RWPE2 (cell line): ENCODE measurements around the gene C11orf86.
A peak's percentile ranks its signal among the peaks of the same experiment; 100 is the strongest.

Experiments used
- ATAC-seq: fragments of 200-7000 bp; cut with Tn5 transposase; 3 replicates; pipeline ENCODE4 v1.9.1; 2021; ENCODE audit warnings: low read depth
- DNase-seq: peaks from one replicate; pipeline ENCODE4 v3.0.0-alpha.2; 2020; ENCODE audit warnings: low spot score
- H3K27ac ChIP-seq: fragments of 450-650 bp; 2 replicates; pipeline ENCODE4 v1.5.1; 2017; ENCODE audit warnings: mild to moderate bottlenecking; ENCODE audit not compliant: poor library complexity, severe bottlenecking
- H3K27me3 ChIP-seq: fragments of 250-450 bp; sonication (Bioruptor Pico); 2 replicates; pipeline ENCODE4 v1.5.1; 2021; ENCODE audit warnings: mild to moderate bottlenecking, moderate library complexity; ENCODE audit not compliant: insufficient read depth, poor library complexity, severe bottlenecking
- H3K36me3 ChIP-seq: fragments of 250-450 bp; sonication (Bioruptor Pico); 2 replicates; pipeline ENCODE4 v1.5.1; 2020; ENCODE audit warnings: low read depth, mild to moderate bottlenecking, moderate library complexity
- H3K4me1 ChIP-seq: fragments of 250-450 bp; sonication (Bioruptor Pico); 2 replicates; pipeline ENCODE4 v1.5.1; 2021; ENCODE audit warnings: mild to moderate bottlenecking, moderate library complexity; ENCODE audit not compliant: insufficient read depth, poor library complexity, severe bottlenecking
- H3K4me3 ChIP-seq: fragments of 250-450 bp; sonication (Bioruptor Pico); 2 replicates; pipeline ENCODE4 v1.5.1; 2021; ENCODE audit warnings: mild to moderate bottlenecking, moderate library complexity; ENCODE audit not compliant: severe bottlenecking
- H3K9me3 ChIP-seq: fragments of 250-450 bp; sonication (Bioruptor Pico); 2 replicates; pipeline ENCODE4 v1.5.1; 2021; ENCODE audit warnings: mild to moderate bottlenecking, moderate library complexity; ENCODE audit not compliant: severe bottlenecking
- TF ChIP-seq, protein P1 (sequence below): fragments of 450-650 bp; IDR thresholded peaks from one replicate; pipeline ENCODE4 v1.5.1; 2017; ENCODE audit warnings: mild to moderate bottlenecking, moderate library complexity; ENCODE audit not compliant: poor library complexity, severe bottlenecking

C11orf86 gene

DNA sequence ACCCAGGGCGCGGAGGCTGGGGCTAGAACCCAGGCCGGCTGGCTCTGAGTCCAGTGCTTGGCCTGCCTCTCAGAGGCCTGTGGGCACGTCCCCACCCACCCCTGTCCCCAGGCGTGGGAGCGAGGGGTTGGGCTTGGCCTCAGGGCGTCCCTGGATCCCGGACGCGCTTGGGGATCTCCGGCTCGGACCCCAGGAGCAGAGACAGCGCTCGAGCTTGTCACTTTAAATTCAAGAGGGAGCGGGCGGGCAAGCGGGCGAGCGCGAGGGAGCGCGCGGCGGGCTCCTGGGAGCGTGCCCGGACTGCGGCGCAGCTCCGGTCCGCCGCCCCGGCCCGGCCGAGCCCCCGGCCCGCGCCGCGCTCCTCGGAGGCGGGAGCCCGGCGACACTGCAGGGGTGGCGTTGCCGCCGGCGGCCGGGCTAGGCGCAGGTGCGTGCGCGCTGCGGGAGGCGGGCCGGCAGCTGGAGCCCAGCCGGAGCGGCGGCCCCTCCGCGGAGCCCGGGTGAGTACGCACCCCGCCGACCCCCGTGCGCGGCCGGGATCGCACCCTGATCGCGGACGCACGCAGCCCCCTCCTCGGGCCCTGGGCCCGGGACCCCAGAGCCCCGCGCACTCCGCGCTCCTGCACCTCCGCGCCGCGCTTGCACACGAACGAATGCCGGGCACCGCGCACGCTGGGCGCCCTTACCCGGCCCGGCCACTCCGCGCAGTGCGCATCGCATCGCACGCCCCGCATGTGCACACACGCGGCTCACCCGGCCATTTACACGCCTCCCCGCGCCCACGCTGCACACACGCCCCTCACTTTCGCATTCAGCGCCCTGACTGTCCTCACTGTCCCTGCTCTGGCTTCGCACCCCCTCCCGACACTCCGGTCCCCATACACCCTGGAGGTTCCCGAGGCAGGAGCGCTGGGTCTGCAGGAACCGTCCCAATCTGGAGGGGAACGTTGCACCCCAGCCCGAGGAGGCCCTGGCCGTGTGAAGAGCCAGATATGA lies 48.2 kb downstream of the C11orf86 start, which contains the start of gene SYT12:
SYT12 (plus strand) TSS at position 174 of the 996 bp plus-strand sequence. CDS start 7,011 bp downstream, outside the sequence.
- peaks cover 22% of the 10 kb centered on the region for H3K4me1 ChIP-seq
- ATAC-seq (peak; percentile 7), DNase-seq (no peak)
- TF ChIP-seq, protein P1, sequence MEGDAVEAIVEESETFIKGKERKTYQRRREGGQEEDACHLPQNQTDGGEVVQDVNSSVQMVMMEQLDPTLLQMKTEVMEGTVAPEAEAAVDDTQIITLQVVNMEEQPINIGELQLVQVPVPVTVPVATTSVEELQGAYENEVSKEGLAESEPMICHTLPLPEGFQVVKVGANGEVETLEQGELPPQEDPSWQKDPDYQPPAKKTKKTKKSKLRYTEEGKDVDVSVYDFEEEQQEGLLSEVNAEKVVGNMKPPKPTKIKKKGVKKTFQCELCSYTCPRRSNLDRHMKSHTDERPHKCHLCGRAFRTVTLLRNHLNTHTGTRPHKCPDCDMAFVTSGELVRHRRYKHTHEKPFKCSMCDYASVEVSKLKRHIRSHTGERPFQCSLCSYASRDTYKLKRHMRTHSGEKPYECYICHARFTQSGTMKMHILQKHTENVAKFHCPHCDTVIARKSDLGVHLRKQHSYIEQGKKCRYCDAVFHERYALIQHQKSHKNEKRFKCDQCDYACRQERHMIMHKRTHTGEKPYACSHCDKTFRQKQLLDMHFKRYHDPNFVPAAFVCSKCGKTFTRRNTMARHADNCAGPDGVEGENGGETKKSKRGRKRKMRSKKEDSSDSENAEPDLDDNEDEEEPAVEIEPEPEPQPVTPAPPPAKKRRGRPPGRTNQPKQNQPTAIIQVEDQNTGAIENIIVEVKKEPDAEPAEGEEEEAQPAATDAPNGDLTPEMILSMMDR: no peak
- no peaks in the 10 kb centered on the region for H3K9me3 ChIP-seq
- peak within 1 kb of the TSS; percentile 29 for H3K4me3 ChIP-seq
- H3K36me3 ChIP-seq: no peaks in the 10 kb centered on the region
- H3K27ac ChIP-seq: peak within 1 kb of the TSS; percentile 57
- H3K27me3 ChIP-seq: no peaks in the 10 kb centered on the region

DNA sequence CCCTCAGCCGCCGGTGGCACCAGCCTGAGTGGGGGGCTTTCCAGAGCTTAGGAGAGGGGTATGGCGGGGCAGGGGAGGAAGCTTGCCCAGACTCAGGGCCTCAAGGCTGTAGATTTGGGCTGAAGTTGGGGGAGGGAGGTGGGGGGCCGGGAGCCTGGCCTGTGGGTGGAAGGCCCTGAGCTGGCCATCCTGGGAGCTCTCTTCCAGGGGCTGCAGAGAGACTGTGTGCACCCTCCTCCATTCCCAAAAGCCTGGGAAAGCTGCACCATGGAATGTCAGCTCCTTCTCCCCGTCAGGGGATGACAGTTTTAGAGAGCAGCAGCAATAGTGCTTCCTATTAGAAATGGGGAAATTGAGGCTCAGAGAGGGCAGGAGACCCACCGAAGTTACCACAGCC lies 48.9 kb downstream of the C11orf86 start:
- no peaks in the 10 kb centered on the region for H3K27me3 ChIP-seq
- H3K9me3 ChIP-seq: no peaks in the 10 kb centered on the region
- ATAC-seq: no peak
- peak overlapping the region; percentile 2 for H3K27ac ChIP-seq
- no peak overlapping the region for H3K4me3 ChIP-seq
- no peaks in the 10 kb centered on the region for H3K36me3 ChIP-seq
- peaks cover 22% of the 10 kb centered on the region for H3K4me1 ChIP-seq
- no peak for DNase-seq
- TF ChIP-seq, protein P1: no peak

DNA sequence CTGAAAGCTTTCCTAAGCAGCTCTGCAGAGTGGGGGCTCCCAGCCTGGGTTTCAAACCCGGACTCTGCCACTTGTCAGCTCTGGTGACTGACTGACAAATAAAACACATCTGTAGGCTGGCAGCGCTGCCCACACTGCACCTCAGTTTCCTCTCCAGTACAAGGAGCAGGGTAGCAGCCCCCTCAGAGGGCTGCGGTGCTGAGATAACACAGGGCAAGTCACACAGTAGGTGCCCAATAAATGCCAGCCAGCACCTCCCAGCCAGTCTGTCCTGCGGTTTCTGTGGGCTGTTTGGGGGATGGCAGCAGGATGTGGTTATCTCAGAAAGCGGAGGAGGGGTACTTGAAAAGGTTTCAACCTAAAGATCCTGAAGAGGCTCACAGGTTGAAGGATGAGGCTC lies 49.3 kb downstream of the C11orf86 start:
- H3K4me1 ChIP-seq: peaks cover 22% of the 10 kb centered on the region
- no peak overlapping the region for H3K4me3 ChIP-seq
- DNase-seq (no peak), ATAC-seq (no peak; the same call in 2 of the 3 replicates)
- peak overlapping the region; percentile 2 for H3K27ac ChIP-seq
- no peaks in the 10 kb centered on the region for H3K9me3 ChIP-seq
- H3K36me3 ChIP-seq: no peaks in the 10 kb centered on the region
- TF ChIP-seq, protein P1: no peak
- H3K27me3 ChIP-seq: no peaks in the 10 kb centered on the region

DNA sequence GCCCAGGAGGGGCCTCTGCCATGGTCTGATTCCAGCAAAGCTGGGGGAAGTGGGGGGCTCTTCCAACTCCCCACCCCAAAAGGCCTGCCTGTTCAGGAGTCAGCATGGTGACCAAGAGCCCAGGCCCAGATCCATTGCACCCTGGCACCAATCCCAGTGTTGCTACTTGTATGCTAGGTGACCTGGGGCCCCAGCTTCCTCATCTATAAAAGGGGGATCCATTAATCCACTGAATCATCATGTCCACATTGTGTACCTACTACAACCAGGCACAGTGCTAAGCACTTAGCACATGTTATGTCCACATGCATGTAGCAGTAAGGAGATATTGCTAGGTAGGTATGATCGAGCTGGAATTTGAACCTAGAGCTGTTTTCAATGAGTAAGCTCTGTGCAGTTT lies 49.9 kb downstream of the C11orf86 start:
- H3K27me3 ChIP-seq: no peaks in the 10 kb centered on the region
- TF ChIP-seq, protein P1: no peak
- DNase-seq (no peak), ATAC-seq (no peak)
- H3K4me3 ChIP-seq: no peak overlapping the region
- no peaks in the 10 kb centered on the region for H3K36me3 ChIP-seq
- peak overlapping the region; percentile 2 for H3K27ac ChIP-seq
- peaks cover 22% of the 10 kb centered on the region for H3K4me1 ChIP-seq
- no peaks in the 10 kb centered on the region for H3K9me3 ChIP-seq

DNA sequence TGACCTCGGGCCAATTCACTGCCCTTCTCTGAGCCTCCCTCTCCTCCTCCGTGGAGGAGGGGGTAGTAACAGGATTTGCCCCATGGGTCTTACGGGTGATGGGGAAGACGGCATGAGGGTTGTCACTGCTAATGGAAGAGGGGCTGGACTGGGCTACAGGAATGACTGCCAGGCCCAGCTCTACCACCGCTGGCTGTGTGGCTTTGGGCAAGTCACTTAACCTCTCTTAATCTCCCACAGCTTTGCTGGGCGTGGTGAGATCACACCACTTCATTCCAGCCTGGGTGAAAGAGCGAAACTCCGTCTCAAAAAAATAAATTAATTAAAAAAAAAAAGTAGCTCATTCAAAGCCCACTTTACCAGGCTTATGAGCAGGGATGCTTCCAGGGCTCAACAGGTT lies 50.6 kb downstream of the C11orf86 start:
- H3K27me3 ChIP-seq: no peaks in the 10 kb centered on the region
- TF ChIP-seq, protein P1: no peak
- peaks cover 22% of the 10 kb centered on the region for H3K4me1 ChIP-seq
- H3K4me3 ChIP-seq: no peak overlapping the region
- no peaks in the 10 kb centered on the region for H3K36me3 ChIP-seq
- ATAC-seq (no peak), DNase-seq (no peak)
- H3K27ac ChIP-seq: no peak overlapping the region
- H3K9me3 ChIP-seq: no peaks in the 10 kb centered on the region
